HCT116 (cell line): ENCODE measurements around the gene PXMP4.

Experiments used
- CTCF ChIP-seq, 3 experiments: fragments of 200-600 bp in 1 of 3; sonication (generic) in 1 of 3; IDR thresholded peaks in 2 of 3; conservative IDR thresholded peaks in 1 of 3; 2 replicates each; pipeline ENCODE4 v1.5.1; 2012 to 2017; ENCODE audit warnings: low read depth in 2 of 3, low read length in 2 of 3, antibody characterized with exemption in 1 of 3, borderline replicate concordance in 1 of 3, control low read depth in 1 of 3, mild to moderate bottlenecking in 1 of 3, mixed read lengths in 1 of 3, mixed run types in 1 of 3, moderate library complexity in 1 of 3; ENCODE audit not compliant: insufficient read depth in 1 of 3
- POLR2A ChIP-seq: IDR thresholded peaks from 2 replicates; pipeline ENCODE4 v1.7.0; 2011; ENCODE audit warnings: borderline replicate concordance; ENCODE audit not compliant: insufficient read depth, insufficient read length; ENCODE audit errors: extremely low read depth
- POLR2AphosphoS5 ChIP-seq: IDR thresholded peaks from 2 replicates; pipeline ENCODE4 v1.6.1; 2011; ENCODE audit warnings: mild to moderate bottlenecking, low read depth, low read length, moderate library complexity
- SIN3A ChIP-seq: IDR thresholded peaks from 2 replicates; pipeline ENCODE4 v1.6.1; 2012; ENCODE audit warnings: low read depth

- TF ChIP-seq SIN3A (no peak), CTCF (IDR thresholded peaks at IDR 0.05 in 2 of 3, conservative IDR thresholded peaks at IDR 0.05 in 1 of 3; ENCODE audit: borderline replicate concordance in 1 of 3, insufficient read depth in 1 of 3, low read depth in 2 of 3, low read length in 2 of 3) (no peak), POLR2A (no peak), POLR2AphosphoS5 (no peak)
These were observed 24.1 kb upstream of the PXMP4 start for GRCh38 chr20:33744181-33744580.
